ENCODE measurements around the gene TANGO2. TPM values are rescaled to one million over a fixed set of nuclear protein-coding genes. Genes with fewer than 3 reads are reported as not detected.

TANGO2 gene
- total and polyA plus RNA-seq, 2 of the 8 experiments (the other 6 are each of a cell fraction or from before 2014, with no cell fraction given) = 10.1 to 18.4 TPM

DNA sequence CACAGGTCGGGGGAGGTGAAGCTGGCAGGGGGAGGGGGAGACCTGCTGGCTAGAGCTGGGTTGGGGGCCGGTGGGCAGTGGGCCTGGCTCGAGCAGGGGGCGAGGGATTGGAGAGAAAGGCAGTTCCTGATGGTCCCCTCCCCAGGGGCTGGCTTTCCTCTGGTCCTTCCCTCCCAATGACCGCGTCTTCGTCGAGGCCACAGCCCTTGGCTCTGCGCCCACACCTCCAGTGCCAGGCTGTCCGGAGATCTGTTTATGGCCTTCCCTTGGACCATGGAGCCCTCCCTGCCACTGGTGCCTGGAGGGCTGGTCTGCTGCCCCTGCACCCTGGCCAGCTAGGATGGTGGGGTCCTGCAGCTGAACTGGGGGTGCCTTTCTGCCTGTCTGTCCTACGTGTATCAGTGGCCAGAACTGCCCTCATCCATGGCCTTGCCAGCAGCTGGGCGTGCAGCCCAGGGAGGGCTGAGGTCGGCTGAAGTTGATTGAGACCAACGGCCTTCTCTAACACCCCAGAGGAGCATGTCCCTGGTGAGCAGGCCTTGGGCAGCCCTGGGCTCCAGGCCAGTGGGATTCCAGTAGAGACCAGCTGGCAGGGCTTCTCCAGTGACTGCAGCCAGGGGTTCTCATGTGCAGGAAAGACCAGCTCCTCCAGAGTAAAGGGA lies 12.3 kb downstream of the TANGO2 start:
- Histone ChIP-seq H3K4me2 (ENCODE audit: insufficient read depth in 1 of 2, low read depth in 2 of 2, low read length in 2 of 2) (no peak overlapping the region), H2BK15ac (ENCODE audit: low read length) (no peak overlapping the region), H2BK12ac (ENCODE audit: low read depth, low read length) (no peak overlapping the region), H2BK120ac (replicated peaks; ENCODE audit: low read depth, low read length) (no peak overlapping the region), H2AK5ac (ENCODE audit: low read depth, low read length) (no peak overlapping the region), H3K27me3 (replicated peaks in 1 of 4; ENCODE audit: control insufficient read depth in 3 of 4, extremely low read depth in 1 of 4, insufficient read depth in 3 of 4, low read length in 3 of 4) (no peaks in the 10 kb centered on the region), H3K79me2 (ENCODE audit: control insufficient read depth in 1 of 2, insufficient read depth in 2 of 2, low read length in 2 of 2) (no peaks in the 10 kb centered on the region), H2AFZ (ENCODE audit: low read length) (no peak overlapping the region), H3K23ac (ENCODE audit: insufficient read length) (no peak overlapping the region), H2BK20ac (ENCODE audit: low read length) (no peak overlapping the region), H3K4ac (replicated peaks; ENCODE audit: insufficient read length, low read depth, low read length) (no peak overlapping the region), H3K27ac (ENCODE audit: low read depth, low read length) (no peak overlapping the region), H4K91ac (replicated peaks; ENCODE audit: insufficient read length, low read length) (no peak overlapping the region), H3K9me3 (ENCODE audit: insufficient read depth in 2 of 2, low read depth in 1 of 2, low read length in 1 of 2) (no peaks in the 10 kb centered on the region), H3K4me1 (replicated peaks in 1 of 4; ENCODE audit: control insufficient read depth in 3 of 4, insufficient read depth in 4 of 4, low read length in 3 of 4) (no peaks in the 10 kb centered on the region; a peak in 1 of 7 replicates), H3K23me2 (ENCODE audit: low read depth, low read length) (no peaks in the 10 kb centered on the region), H2BK5ac (ENCODE audit: low read depth, low read length) (no peak overlapping the region), H3K36me3 (ENCODE audit: control insufficient read depth in 2 of 4, insufficient read depth in 4 of 4, low read length in 3 of 4) (no peaks in the 10 kb centered on the region), H3K79me1 (ENCODE audit: low read depth, low read length) (peaks cover 4% of the 10 kb centered on the region), H3K14ac (ENCODE audit: insufficient read length) (no peak overlapping the region), H3K56ac (replicated peaks; ENCODE audit: insufficient read length, low read depth, low read length) (no peak overlapping the region), H3K4me3 (ENCODE audit: extremely low read depth in 1 of 4, insufficient read depth in 2 of 4, low read depth in 3 of 4, low read length in 4 of 4) (no peak overlapping the region), H4K20me1 (replicated peaks in 1 of 2; ENCODE audit: control insufficient read depth in 1 of 2, insufficient read depth in 2 of 2, low read length in 2 of 2) (peaks cover 2 to 10% of the 10 kb centered on the region in 2 experiments), H3K9ac (replicated peaks in 1 of 4; ENCODE audit: extremely low read depth in 1 of 4, low read depth in 3 of 4, low read length in 3 of 4) (no peak overlapping the region), H4K8ac (ENCODE audit: extremely low read depth, insufficient read depth, low read length) (no peak overlapping the region), H3K18ac (ENCODE audit: extremely low read depth, low read length) (no peak overlapping the region), H4K5ac (ENCODE audit: insufficient read length, low read depth, low read length) (no peak overlapping the region)
- CTCF ChIA-PET (ENCODE audit: partially characterized antibody) = interaction anchor here (1.0 to 1.5 kb wide), 6 partner anchors 10 to 80 kb away, joined by 3 to 9 read pairs (median 4); partner anchors contain the start of gene TANGO2
- FAIRE-seq = no peak
- DNase-seq (ENCODE audit: low read depth in 1 of 2, low spot score in 2 of 2) = no peak
- POLR2A ChIA-PET (ENCODE audit: partially characterized antibody) = interaction anchor here (0.9 to 1.1 kb wide), 2 partner anchors 10 to 19 kb away, joined by 3 read pairs; no protein-coding TSS in a partner anchor
- 85% methylated on average over 9 of the region's 14 CpGs; no CpG with 5 or more reads in 1 of the 2 experiments for WGBS, 2 experiments (ENCODE audit: extremely low coverage in 1 of 2, insufficient coverage in 1 of 2, insufficient read length in 1 of 2, insufficient replicate concordance in 2 of 2, low coverage in 1 of 2, low lambda C conversion rate in 2 of 2, missing lambda C conversion rate in 1 of 2)
- TF ChIP-seq TAF7 (optimal IDR thresholded peaks at IDR 0.05; ENCODE audit: borderline replicate concordance, low read depth, low read length) (no peak), SP2 (IDR thresholded peaks at IDR 0.05; ENCODE audit: low read length) (no peak), CHD2 (IDR thresholded peaks at IDR 0.05; ENCODE audit: low read length) (no peak), HDAC2 (IDR thresholded peaks at IDR 0.05; ENCODE audit: borderline replicate concordance in 1 of 2, low read depth in 2 of 2, low read length in 2 of 2) (no peak), BRCA1 (IDR thresholded peaks at IDR 0.05; ENCODE audit: low read depth, low read length) (no peak), JUND (IDR thresholded peaks at IDR 0.05; ENCODE audit: low read length) (no peak), PHF8 (conservative IDR thresholded peaks at IDR 0.05; ENCODE audit: low read depth, low read length) (no peak), RAD21 (IDR thresholded peaks at IDR 0.05 in 1 of 2, conservative IDR thresholded peaks at IDR 0.05 in 1 of 2; ENCODE audit: low read depth in 2 of 2, low read length in 2 of 2) (no peak)
- TF ChIP-seq, protein P1, sequence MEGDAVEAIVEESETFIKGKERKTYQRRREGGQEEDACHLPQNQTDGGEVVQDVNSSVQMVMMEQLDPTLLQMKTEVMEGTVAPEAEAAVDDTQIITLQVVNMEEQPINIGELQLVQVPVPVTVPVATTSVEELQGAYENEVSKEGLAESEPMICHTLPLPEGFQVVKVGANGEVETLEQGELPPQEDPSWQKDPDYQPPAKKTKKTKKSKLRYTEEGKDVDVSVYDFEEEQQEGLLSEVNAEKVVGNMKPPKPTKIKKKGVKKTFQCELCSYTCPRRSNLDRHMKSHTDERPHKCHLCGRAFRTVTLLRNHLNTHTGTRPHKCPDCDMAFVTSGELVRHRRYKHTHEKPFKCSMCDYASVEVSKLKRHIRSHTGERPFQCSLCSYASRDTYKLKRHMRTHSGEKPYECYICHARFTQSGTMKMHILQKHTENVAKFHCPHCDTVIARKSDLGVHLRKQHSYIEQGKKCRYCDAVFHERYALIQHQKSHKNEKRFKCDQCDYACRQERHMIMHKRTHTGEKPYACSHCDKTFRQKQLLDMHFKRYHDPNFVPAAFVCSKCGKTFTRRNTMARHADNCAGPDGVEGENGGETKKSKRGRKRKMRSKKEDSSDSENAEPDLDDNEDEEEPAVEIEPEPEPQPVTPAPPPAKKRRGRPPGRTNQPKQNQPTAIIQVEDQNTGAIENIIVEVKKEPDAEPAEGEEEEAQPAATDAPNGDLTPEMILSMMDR (IDR thresholded peaks at IDR 0.05; ENCODE audit: control extremely low read depth in 1 of 3, insufficient read depth in 1 of 3, low read depth in 1 of 3, low read length in 3 of 3) = no peak

All from H1 (cell line).